Neural cell (in vitro differentiated cells): Measurements from ENCODE around the gene TYK2.

Experiments
- CTCF ChIP-seq: fragments of 450-650 bp; IDR thresholded peaks from 2 replicates; pipeline ENCODE4 v1.5.1; 2014; ENCODE audit warnings: antibody characterized with exemption, mild to moderate bottlenecking, moderate library complexity; ENCODE audit not compliant: poor library complexity, severe bottlenecking
- EP300 ChIP-seq: fragments of 450-650 bp; conservative IDR thresholded peaks from 2 replicates; pipeline ENCODE4 v1.6.1; 2014; ENCODE audit warnings: antibody characterized with exemption, mild to moderate bottlenecking, moderate library complexity; ENCODE audit not compliant: poor library complexity, severe bottlenecking
- EZH2 ChIP-seq: fragments of 200-600, 300-800 bp; shearing (Covaris generic), sonication (generic); IDR thresholded peaks from 2 replicates; pipeline ENCODE4 v1.6.1; 2014; ENCODE audit warnings: antibody characterized with exemption, low read length, borderline replicate concordance, mild to moderate bottlenecking; ENCODE audit not compliant: insufficient read depth, poor library complexity, severe bottlenecking
- MXI1 ChIP-seq: fragments of 450-650 bp; conservative IDR thresholded peaks from 2 replicates; pipeline ENCODE4 v1.6.1; 2014; ENCODE audit warnings: antibody characterized with exemption, mild to moderate bottlenecking; ENCODE audit not compliant: poor library complexity, severe bottlenecking
- POLR2AphosphoS5 ChIP-seq: IDR thresholded peaks from 2 replicates; pipeline ENCODE4 v1.6.1; 2012
- RAD21 ChIP-seq: fragments of 450-650 bp; conservative IDR thresholded peaks from 2 replicates; pipeline ENCODE4 v1.6.1; 2014; ENCODE audit warnings: antibody characterized with exemption, mild to moderate bottlenecking, moderate library complexity
- TAF1 ChIP-seq: IDR thresholded peaks from 2 replicates; pipeline ENCODE4 v1.6.1; 2012; ENCODE audit warnings: low read depth

- no peak for TF ChIP-seq CTCF
- no peak for TF ChIP-seq RAD21
- TF ChIP-seq TAF1, result no peak
- peak; percentile 10 for TF ChIP-seq POLR2AphosphoS5
- no peak for TF ChIP-seq MXI1
- no peak for TF ChIP-seq EZH2
- TF ChIP-seq EP300, result no peak
These were observed 37.3 kb upstream of the TYK2 start for GRCh38 chr19:10417541-10418234.
